Body of pancreas (tissue), 4 donors: ENCODE results near the gene SIGLEC10. TPM values are rescaled to one million over a fixed set of nuclear protein-coding genes. Genes with fewer than 3 reads are reported as not detected.
"Not testable (repeated sequence)": the region's sequence is repeated elsewhere in the genome, so short reads cannot be mapped to it uniquely, and the experiment has no call there.

ENCODE experiments used
- ATAC-seq: fragments of 150-250 bp; one replicate; pipeline ENCODE4 v1.9.1; 2016
- DNase-seq, 4 donors: peaks; one replicate each; pipeline ENCODE4 v3.0.0-alpha.2; 2019
- H3K27ac ChIP-seq, 4 donors: fragments of 200-600 bp; sonication (generic); 1 replicate in 3 of 4; 2 replicates in 1 of 4; pipeline versions ENCODE4 v1.5.1 to v1.6.1; 2016 to 2019; ENCODE audit warnings: mild to moderate bottlenecking in 1 of 4, mixed read lengths in 1 of 4, moderate library complexity in 1 of 4
- H3K27me3 ChIP-seq, 2 donors: fragments of 200-600 bp; sonication (generic); one replicate each; pipeline ENCODE4 v1.6.0; 2016; ENCODE audit warnings: mild to moderate bottlenecking in 1 of 2
- H3K36me3 ChIP-seq, 2 donors: fragments of 200-600 bp; sonication (generic); replicated peaks in 1 of 2; 2 replicates each; pipeline ENCODE4 v1.5.1; 2016; ENCODE audit warnings: low read depth in 2 of 2; ENCODE audit not compliant: insufficient read depth in 1 of 2
- H3K4me1 ChIP-seq: fragments of 200-600 bp; sonication (generic); one replicate; pipeline ENCODE4 v1.6.0; 2016
- H3K4me3 ChIP-seq, 2 donors: fragments of 200-600 bp; sonication (generic); 1 replicate in 1 of 2; 2 replicates in 1 of 2; pipeline ENCODE4 v1.5.1; 2016 to 2019
- H3K9me3 ChIP-seq, 3 donors: fragments of 200-600 bp; sonication (generic); 1 replicate in 2 of 3; 2 replicates in 1 of 3; pipeline ENCODE4 v1.5.1; 2016
- CTCF ChIP-seq, 7 experiments: fragments of 450-650 bp in 4 of 7; fragments of 200-600 bp in 3 of 7; sonication (generic) in 3 of 7; IDR thresholded peaks; one replicate each; pipeline ENCODE4 v1.5.1; 2016 to 2019; ENCODE audit warnings: antibody characterized with exemption in 7 of 7
- POLR2A ChIP-seq, 3 donors: fragments of 450-650 bp; IDR thresholded peaks; one replicate each; pipeline ENCODE4 v1.6.1; 2016; ENCODE audit warnings: antibody characterized with exemption in 3 of 3, mild to moderate bottlenecking in 2 of 3
- WGBS, 2 donors: methylation state at CpG; one replicate each; pipeline ENCODE4 v1.1.5; 2017; 5-methylcytosine and 5-hydroxymethylcytosine counted together
- intact Hi-C: fragments of 100-400 bp; cut with DNase I; formaldehyde crosslinking; loops from one replicate; pipeline ENCODE4 v1.15.1; 2023
- total RNA-seq, 2 donors: library from RNA; depleted of rRNA; stranded (reverse); fragments of >200 nt; gene quantifications; one replicate each; pipeline ENCODE4 v1.1.0, GENCODE V29; 2016

Gene SIGLEC10
- total RNA-seq, 2 donors from 2014 or later: 2.0 to 3.9 TPM

- H3K4me1 ChIP-seq: no peaks in the 10 kb centered on the region
- 52 to 63% methylated on average over 7 of the region's 7 CpGs for WGBS, 2 donors
- DNase-seq: no peak
- intact Hi-C loops: no loop called here
- H3K27me3 ChIP-seq: no peaks in the 10 kb centered on the region
- no peak for ATAC-seq
- H3K36me3 ChIP-seq: no peaks in the 10 kb centered on the region
- no peak overlapping the region for H3K27ac ChIP-seq
- TF ChIP-seq POLR2A (IDR thresholded peaks at IDR 0.05) (no peak), CTCF (IDR thresholded peaks at IDR 0.05) (no peak)
- no peaks in the 10 kb centered on the region for H3K9me3 ChIP-seq
- no peak overlapping the region for H3K4me3 ChIP-seq
Observed at GRCh38 chr19:51448011-51448410, 30.6 kb upstream of the SIGLEC10 start.

GRCh38 chr19:51447510-51447909 lies 30.1 kb upstream of the SIGLEC10 start:
- DNase-seq, H3K36me3 ChIP-seq, ATAC-seq, H3K9me3 ChIP-seq, H3K4me3 ChIP-seq, H3K27me3 ChIP-seq, H3K27ac ChIP-seq, H3K4me1 ChIP-seq, intact Hi-C loops: not testable (repeated sequence)
- 68 to 75% methylated on average over 2 to 3 of the region's 3 CpGs for WGBS, 2 donors

- Histone ChIP-seq H3K9me3 (no peaks in the 10 kb centered on the region), H3K36me3 (no peaks in the 10 kb centered on the region), H3K4me1 (no peaks in the 10 kb centered on the region), H3K27me3 (peaks cover 0 to 5% of the 10 kb centered on the region in 2 donors), H3K4me3 (no peak overlapping the region), H3K27ac (no peak overlapping the region)
- DNase-seq (no peak), ATAC-seq (no peak)
- intact Hi-C loops: no loop called here
- TF ChIP-seq POLR2A (IDR thresholded peaks at IDR 0.05) (no peak), CTCF (IDR thresholded peaks at IDR 0.05) (no peak)
- 43 to 46% methylated on average over 29 to 31 of the region's 31 CpGs for WGBS, 2 donors
Observed at GRCh38 chr19:51441410-51442390, 24.3 kb upstream of the SIGLEC10 start.

GRCh38 chr19:51440846-51441409 lies 23.5 kb upstream of the SIGLEC10 start:
- no peak for DNase-seq
- TF ChIP-seq POLR2A (IDR thresholded peaks at IDR 0.05) (no peak), CTCF (IDR thresholded peaks at IDR 0.05) (no peak)
- ATAC-seq: no peak
- Histone ChIP-seq H3K4me3 (no peak overlapping the region), H3K9me3 (no peaks in the 10 kb centered on the region), H3K36me3 (no peaks in the 10 kb centered on the region), H3K27ac (no peak overlapping the region), H3K27me3 (peaks cover 0 to 5% of the 10 kb centered on the region in 2 donors), H3K4me1 (no peaks in the 10 kb centered on the region)
- intact Hi-C loops: no loop called here
- WGBS, 2 donors: 20 to 25% methylated on average over 10 to 11 of the region's 11 CpGs

GRCh38 chr19:51440052-51440451 lies 22.6 kb upstream of the SIGLEC10 start:
- TF ChIP-seq POLR2A (IDR thresholded peaks at IDR 0.05) (no peak), CTCF (IDR thresholded peaks at IDR 0.05) (no peak)
- Histone ChIP-seq H3K27me3 (peaks cover 0 to 5% of the 10 kb centered on the region in 2 donors), H3K4me3 (no peak overlapping the region), H3K36me3 (no peaks in the 10 kb centered on the region), H3K27ac (no peak overlapping the region), H3K4me1 (no peaks in the 10 kb centered on the region), H3K9me3 (no peaks in the 10 kb centered on the region)
- DNase-seq (no peak), ATAC-seq (no peak)
- intact Hi-C loops: no loop called here
- WGBS, 2 donors: 42 to 54% methylated on average over 2 of the region's 2 CpGs
